IPS-20b (cell line): ENCODE data around the gene GGA3.
"Not testable (repeated sequence)": the region's sequence is repeated elsewhere in the genome, so short reads cannot be mapped to it uniquely, and the experiment has no call there.

Experiments used
- H3K27ac ChIP-seq: one replicate; pipeline ENCODE4 v1.5.1; 2013; ENCODE audit warnings: low read length
- H3K27me3 ChIP-seq: 2 replicates; pipeline ENCODE4 v1.6.1; 2013; ENCODE audit warnings: mild to moderate bottlenecking, low read length, inconsistent platforms; ENCODE audit not compliant: insufficient read depth
- H3K36me3 ChIP-seq: 2 replicates; pipeline ENCODE4 v1.6.1; 2013; ENCODE audit warnings: low read depth, mild to moderate bottlenecking, inconsistent platforms, low read length, moderate library complexity; ENCODE audit not compliant: insufficient read depth
- H3K4me1 ChIP-seq: 2 replicates; pipeline ENCODE4 v1.6.1; 2013; ENCODE audit warnings: mild to moderate bottlenecking, control low read depth, inconsistent platforms, low read length, moderate library complexity; ENCODE audit not compliant: insufficient read depth
- H3K4me3 ChIP-seq: 2 replicates; pipeline ENCODE4 v1.5.1; 2013; ENCODE audit warnings: mild to moderate bottlenecking, low read length, inconsistent platforms
- H3K9ac ChIP-seq: 2 replicates; pipeline ENCODE4 v1.6.1; 2013; ENCODE audit warnings: low read depth, mild to moderate bottlenecking, inconsistent platforms, low read length, moderate library complexity
- H3K9me3 ChIP-seq: 2 replicates; pipeline ENCODE4 v1.6.1; 2013; ENCODE audit warnings: mild to moderate bottlenecking, low read depth, low read length, inconsistent platforms; ENCODE audit not compliant: insufficient read depth

The GGA3 gene

DNA sequence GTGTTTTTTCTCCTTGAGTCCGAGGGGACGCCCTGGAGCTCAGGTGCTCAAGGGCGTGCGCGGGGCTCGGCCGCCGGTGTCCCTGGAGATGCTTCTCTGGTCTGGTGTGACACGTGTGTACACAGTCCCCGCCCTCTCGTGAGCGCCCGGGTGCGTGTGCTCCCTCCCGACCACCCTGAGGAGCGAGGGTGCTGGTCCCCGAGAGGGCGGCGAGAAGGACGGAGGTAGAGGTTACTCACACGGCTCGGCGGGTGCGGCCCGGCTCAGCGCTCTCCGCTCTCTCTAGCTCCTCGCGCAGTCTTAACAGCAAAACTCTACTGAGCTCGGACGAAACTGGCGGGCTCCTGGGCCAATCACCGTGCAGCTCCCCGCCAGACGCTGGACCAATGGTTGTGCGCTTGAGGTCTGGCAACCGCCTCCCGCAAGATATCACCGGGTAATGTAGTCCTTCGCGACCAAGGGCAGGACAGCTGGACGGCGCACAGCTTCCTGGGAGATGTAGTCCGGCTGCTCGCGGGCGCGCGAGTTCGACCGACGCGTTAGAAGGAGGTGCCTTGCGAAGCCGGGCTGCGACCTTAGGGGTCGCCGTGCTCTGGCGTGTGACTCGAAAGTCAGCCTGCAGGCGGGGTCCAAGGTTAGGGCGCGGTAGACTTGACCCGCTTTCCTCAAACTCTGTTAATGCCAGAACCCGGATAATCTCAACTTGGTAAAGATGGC, 27.9 kb upstream of the GGA3 start, which contains the start of gene SLC25A19:
TSS of gene SLC25A19 (minus strand) at position 319 of the 717 bp plus-strand sequence. CDS start 2,669 bp downstream, outside the sequence.
- Histone ChIP-seq H3K36me3 (peaks cover 18% of the 10 kb centered on the region), H3K4me3 (peak within 1 kb of the TSS; percentile 94), H3K27me3 (no peaks in the 10 kb centered on the region; the same call in 1 of the 2 replicates), H3K9me3 (no peaks in the 10 kb centered on the region), H3K4me1 (peaks cover 2% of the 10 kb centered on the region; the same call in 1 of the 2 replicates), H3K27ac (no peak within 1 kb of the TSS), H3K9ac (peak within 1 kb of the TSS; percentile 82)

GRCh38 chr17:75288770-75289114, 27.3 kb upstream of the GGA3 start:
- H3K36me3 ChIP-seq: peaks cover 18% of the 10 kb centered on the region
- no peaks in the 10 kb centered on the region; the same call in 1 of the 2 replicates for H3K27me3 ChIP-seq
- H3K9me3 ChIP-seq: no peaks in the 10 kb centered on the region
- peak overlapping the region; percentile 94 for H3K4me3 ChIP-seq
- H3K9ac ChIP-seq: peak overlapping the region; percentile 82
- peaks cover 2% of the 10 kb centered on the region; the same call in 1 of the 2 replicates for H3K4me1 ChIP-seq
- no peak overlapping the region for H3K27ac ChIP-seq

- peaks cover 2% of the 10 kb centered on the region; the same call in 1 of the 2 replicates for H3K4me1 ChIP-seq
- peak overlapping the region; percentile 82; the same call in 1 of the 2 replicates for H3K9ac ChIP-seq
- H3K27me3 ChIP-seq: no peaks in the 10 kb centered on the region; the same call in 1 of the 2 replicates
- no peaks in the 10 kb centered on the region for H3K9me3 ChIP-seq
- peak overlapping the region; percentile 94 for H3K4me3 ChIP-seq
- H3K36me3 ChIP-seq: peaks cover 20% of the 10 kb centered on the region
- H3K27ac ChIP-seq: no peak overlapping the region
Measured at GRCh38 chr17:75288359-75288758, 27.0 kb upstream of the GGA3 start.

DNA sequence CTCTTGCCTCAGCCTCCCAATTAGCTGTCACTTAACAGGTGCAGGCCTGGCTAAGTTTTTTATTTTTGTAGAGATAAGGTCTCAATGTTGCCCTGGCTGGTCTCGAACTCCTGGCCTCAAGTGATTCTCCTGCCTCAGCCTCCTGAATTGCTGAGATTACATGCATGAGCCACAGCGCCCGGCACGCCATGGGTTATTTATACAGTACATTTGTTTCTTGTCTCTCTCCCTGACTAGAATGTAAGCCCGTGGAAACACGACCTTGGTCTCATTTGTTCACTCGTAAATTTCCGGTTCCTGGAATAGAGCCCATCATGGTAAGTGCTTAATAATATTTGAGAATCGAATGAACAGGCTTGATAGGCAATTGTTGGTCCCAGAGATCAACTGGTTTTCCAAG, 25.8 kb upstream of the GGA3 start:
- H3K9ac ChIP-seq: no peak overlapping the region
- H3K27me3 ChIP-seq: no peaks in the 10 kb centered on the region; the same call in 1 of the 2 replicates
- H3K36me3 ChIP-seq: peaks cover 21% of the 10 kb centered on the region
- H3K4me3 ChIP-seq: no peak overlapping the region
- no peaks in the 10 kb centered on the region for H3K9me3 ChIP-seq
- no peak overlapping the region for H3K27ac ChIP-seq
- peaks cover 2% of the 10 kb centered on the region; the same call in 1 of the 2 replicates for H3K4me1 ChIP-seq

DNA sequence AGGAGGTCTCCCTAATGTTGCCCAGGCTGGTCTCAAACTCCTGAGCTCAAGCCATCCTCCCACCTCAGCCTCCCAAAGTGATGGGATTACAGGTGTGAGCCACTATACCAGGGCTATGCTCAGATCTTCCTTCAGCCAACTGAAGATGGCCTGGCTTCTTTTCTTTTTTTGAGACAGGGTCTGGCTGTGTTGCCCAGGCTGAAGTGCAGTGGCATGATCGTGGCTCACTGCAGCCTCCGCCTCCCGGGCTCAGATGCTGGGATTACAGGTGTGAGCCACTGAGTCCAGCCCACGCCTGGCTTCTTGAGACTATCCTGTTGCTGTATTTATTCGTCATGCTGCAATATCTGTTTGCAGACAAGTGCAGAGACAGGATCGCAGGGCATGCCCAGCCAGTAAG, 23.7 kb upstream of the GGA3 start:
- Histone ChIP-seq H3K4me3 (no peak overlapping the region), H3K4me1 (peaks cover 2% of the 10 kb centered on the region; the same call in 1 of the 2 replicates), H3K36me3 (peaks cover 26% of the 10 kb centered on the region), H3K27ac (no peak overlapping the region), H3K9me3 (no peaks in the 10 kb centered on the region), H3K27me3 (no peaks in the 10 kb centered on the region; the same call in 1 of the 2 replicates), H3K9ac (no peak overlapping the region)

DNA sequence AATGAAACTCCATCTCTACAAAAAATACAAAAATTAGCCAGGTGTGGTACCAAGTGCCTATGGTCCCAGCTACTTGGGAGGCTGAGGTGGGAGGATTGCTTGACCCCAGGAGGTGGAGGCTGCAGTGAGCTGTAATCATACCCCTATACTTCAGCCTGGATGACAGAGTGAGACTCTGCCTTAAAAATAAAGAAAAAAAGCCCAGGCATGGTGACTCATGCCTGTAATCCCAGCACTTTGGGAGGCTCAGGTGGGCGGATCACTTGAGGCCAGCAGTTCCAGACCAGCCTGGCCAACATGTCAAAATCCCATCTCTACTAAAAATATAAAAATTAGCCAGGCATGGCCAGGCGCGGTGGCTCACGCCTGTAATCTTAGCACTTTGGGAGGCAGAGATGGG, 18.8 kb upstream of the GGA3 start:
- H3K27ac ChIP-seq, H3K9me3 ChIP-seq, H3K4me3 ChIP-seq, H3K9ac ChIP-seq, H3K4me1 ChIP-seq, H3K27me3 ChIP-seq: not testable (repeated sequence)
- H3K36me3 ChIP-seq: peaks cover 21% of the 10 kb centered on the region

DNA sequence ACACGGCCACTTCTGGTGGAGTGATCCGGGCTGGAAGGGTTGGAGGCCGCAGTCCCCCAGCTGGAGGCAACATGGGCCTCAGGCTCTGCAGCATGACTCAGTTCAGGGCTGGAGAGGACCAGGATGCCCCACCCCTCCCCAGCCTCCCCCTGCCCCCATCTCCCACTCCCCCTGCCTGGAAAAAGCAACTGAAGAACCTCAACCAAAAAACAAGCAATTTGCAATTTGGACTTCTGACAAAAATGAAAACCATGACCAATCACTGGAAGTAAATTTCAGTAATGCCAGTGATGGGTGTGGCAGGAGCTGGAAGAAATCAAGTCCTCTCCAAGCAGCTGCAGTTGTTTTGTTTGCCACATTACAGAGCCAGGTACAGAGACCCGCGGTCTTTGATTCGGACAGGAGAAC, 16.3 kb upstream of the GGA3 start:
- H3K9me3 ChIP-seq: no peaks in the 10 kb centered on the region
- H3K4me3 ChIP-seq: no peak overlapping the region
- no peak overlapping the region for H3K9ac ChIP-seq
- H3K27ac ChIP-seq: no peak overlapping the region
- peaks cover 17% of the 10 kb centered on the region for H3K36me3 ChIP-seq
- no peaks in the 10 kb centered on the region for H3K27me3 ChIP-seq
- H3K4me1 ChIP-seq: no peaks in the 10 kb centered on the region

DNA sequence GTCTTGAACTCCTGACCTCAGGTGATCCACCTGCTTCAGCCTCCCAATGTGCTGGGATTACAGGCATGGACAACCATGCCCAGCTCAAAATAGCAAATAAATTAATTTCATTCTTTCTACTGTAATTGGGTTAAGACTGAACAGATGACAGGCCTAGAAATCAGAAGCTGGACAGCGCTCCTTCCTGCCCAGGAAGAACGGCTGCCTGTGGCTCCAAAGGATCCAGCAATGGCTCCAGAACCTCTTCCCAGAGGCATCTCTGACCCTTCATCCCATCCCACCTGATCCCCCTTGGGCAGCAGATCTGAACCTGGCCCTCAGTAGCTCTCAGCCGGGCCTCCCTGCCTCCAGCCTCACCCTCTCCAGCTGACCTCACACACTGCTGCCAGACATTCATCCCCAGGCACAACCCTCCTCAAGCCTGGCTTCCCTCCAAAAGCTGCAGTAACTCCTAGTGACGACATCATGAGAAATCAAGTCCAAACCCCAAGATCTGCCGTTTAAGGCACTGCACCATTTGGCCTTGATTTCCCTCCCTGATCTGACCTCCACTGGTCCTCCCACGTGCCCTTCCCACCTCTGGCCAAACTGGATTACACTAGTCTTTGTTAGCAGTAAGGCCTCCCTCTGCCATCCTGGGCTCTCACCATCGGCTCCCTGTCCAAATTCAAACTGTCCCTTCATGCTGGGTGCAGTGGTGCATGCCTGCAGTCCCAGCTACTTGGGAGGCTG, 12.7 kb upstream of the GGA3 start:
- Histone ChIP-seq H3K27me3 (no peaks in the 10 kb centered on the region; the same call in 1 of the 2 replicates), H3K9me3 (no peaks in the 10 kb centered on the region), H3K4me3 (no peak overlapping the region), H3K9ac (no peak overlapping the region), H3K4me1 (no peaks in the 10 kb centered on the region), H3K36me3 (peaks cover 13% of the 10 kb centered on the region), H3K27ac (no peak overlapping the region)

DNA sequence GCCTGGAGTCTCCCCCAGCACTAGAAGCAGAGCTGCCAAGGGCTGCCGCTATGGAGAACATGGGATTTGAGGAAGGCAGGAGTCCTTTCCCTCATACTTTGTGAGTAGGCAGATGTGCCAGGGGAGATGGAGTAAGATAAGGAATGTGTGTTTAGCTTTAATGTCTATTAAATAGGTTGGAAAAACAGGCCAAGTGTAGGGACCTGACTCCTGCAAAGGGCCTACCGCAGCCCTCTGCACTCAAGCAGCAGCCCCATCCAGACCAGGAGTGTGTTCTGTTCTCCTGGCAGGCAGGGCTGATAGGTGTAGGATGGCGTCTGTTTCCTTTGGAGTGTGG, 11.4 kb upstream of the GGA3 start:
- Histone ChIP-seq H3K4me1 (no peaks in the 10 kb centered on the region), H3K4me3 (no peak overlapping the region), H3K9ac (no peak overlapping the region), H3K9me3 (no peaks in the 10 kb centered on the region), H3K27ac (no peak overlapping the region), H3K27me3 (no peaks in the 10 kb centered on the region; the same call in 1 of the 2 replicates), H3K36me3 (peaks cover 13% of the 10 kb centered on the region)

- Histone ChIP-seq H3K9ac (peak overlapping the region; percentile 78; the same call in 1 of the 2 replicates), H3K4me3 (peak overlapping the region; percentile 79), H3K4me1 (no peaks in the 10 kb centered on the region), H3K27ac (no peak overlapping the region), H3K36me3 (peaks cover 12% of the 10 kb centered on the region), H3K27me3 (no peaks in the 10 kb centered on the region; the same call in 1 of the 2 replicates), H3K9me3 (no peaks in the 10 kb centered on the region)
Measured at GRCh38 chr17:75271955-75272847, 10.8 kb upstream of the GGA3 start.

- Histone ChIP-seq H3K4me3 (peak overlapping the region; percentile 79), H3K9me3 (no peaks in the 10 kb centered on the region), H3K27me3 (no peaks in the 10 kb centered on the region; the same call in 1 of the 2 replicates), H3K9ac (peak overlapping the region; percentile 78), H3K27ac (no peak overlapping the region), H3K4me1 (no peaks in the 10 kb centered on the region), H3K36me3 (peaks cover 16% of the 10 kb centered on the region)
Measured at GRCh38 chr17:75271233-75271954, 10.0 kb upstream of the GGA3 start.
